ENCODE measurements around the gene TCF4. TPM values are rescaled to one million over a fixed set of nuclear protein-coding genes. Genes with fewer than 3 reads are reported as not detected.

The TCF4 gene
- total and polyA plus RNA-seq, 4 donors: 4.3 to 15.3 (median 11.5) TPM

DNA sequence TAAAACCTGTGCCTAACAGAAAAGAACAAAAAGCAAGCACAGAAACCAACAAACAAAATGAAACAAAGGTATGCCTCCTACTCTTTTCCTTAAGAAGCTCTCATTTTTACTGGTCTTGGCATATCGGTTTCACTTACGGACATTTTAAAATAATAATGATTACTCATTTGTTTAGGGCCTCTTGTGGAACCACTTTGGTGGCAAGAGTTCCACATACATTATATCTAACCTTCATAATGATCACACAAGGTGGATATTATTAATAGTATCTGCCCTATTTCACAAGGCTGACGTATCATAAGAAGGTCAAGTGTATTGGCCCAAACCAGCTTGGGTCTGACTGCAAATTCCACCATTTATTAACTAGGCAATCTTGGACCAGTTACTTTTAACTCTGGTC, 304.7 kb downstream of the TCF4 start:
- Histone ChIP-seq H3K4me1 (ENCODE audit: control insufficient read depth in 4 of 4, insufficient read depth in 4 of 4, low read length in 3 of 4) (no peaks in the 10 kb centered on the region), H3K9ac (ENCODE audit: low read depth in 1 of 2, low read length in 2 of 2) (no peak overlapping the region), H3K9me3 (ENCODE audit: control insufficient read depth in 4 of 4, low read length in 3 of 4) (no peaks in the 10 kb centered on the region), H3K36me3 (ENCODE audit: control insufficient read depth in 4 of 4, insufficient read depth in 3 of 4, low read depth in 1 of 4, low read length in 3 of 4) (no peaks in the 10 kb centered on the region), H3K27me3 (ENCODE audit: control insufficient read depth in 4 of 4, insufficient read depth in 4 of 4, low read length in 3 of 4) (no peaks in the 10 kb centered on the region), H3K4me3 (ENCODE audit: low read depth in 1 of 3, low read length in 3 of 3) (no peak overlapping the region), H3K27ac (ENCODE audit: low read depth in 1 of 2, low read length in 2 of 2) (no peak overlapping the region)
- 85% methylated on average over 3 of the region's 3 CpGs for whole genome bisulfite sequencing
- no peak for DNase-seq (ENCODE audit: low spot score)
- TF ChIP-seq GABPA (IDR thresholded peaks at IDR 0.05 in 1 of 2, conservative IDR thresholded peaks at IDR 0.05 in 1 of 2) (no peak), JUND (IDR thresholded peaks at IDR 0.05) (no peak), FOXA1 (IDR thresholded peaks at IDR 0.05) (no peak), HNF4G (IDR thresholded peaks at IDR 0.05) (no peak), TAF1 (conservative IDR thresholded peaks at IDR 0.05) (no peak), NR2F2 (IDR thresholded peaks at IDR 0.05) (no peak)
- TF ChIP-seq, protein P1, sequence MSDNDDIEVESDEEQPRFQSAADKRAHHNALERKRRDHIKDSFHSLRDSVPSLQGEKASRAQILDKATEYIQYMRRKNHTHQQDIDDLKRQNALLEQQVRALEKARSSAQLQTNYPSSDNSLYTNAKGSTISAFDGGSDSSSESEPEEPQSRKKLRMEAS (IDR thresholded peaks at IDR 0.05): no peak

DNA sequence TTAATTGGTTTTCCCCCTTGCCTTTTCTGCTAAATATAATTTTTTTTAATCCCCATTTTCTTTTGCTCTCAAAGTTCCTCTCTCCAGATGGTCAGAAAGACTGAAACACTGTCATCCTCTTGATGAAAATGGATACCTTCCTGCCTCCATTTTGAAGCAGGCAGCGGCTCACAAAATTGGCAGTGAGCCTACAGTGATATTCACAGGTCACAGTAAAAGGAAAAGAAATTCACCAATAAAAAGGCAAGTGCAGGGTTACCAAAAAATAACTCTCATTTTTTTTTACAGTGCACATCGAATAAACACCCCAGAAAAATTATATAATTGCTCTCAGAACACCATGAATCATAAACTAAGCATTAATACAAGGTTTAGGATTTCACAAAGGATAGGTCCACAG, 307.5 kb downstream of the TCF4 start:
- H3K27ac ChIP-seq (ENCODE audit: low read depth in 1 of 2, low read length in 2 of 2): no peak overlapping the region
- no peak overlapping the region for H3K4me3 ChIP-seq (ENCODE audit: low read depth in 1 of 3, low read length in 3 of 3)

DNA sequence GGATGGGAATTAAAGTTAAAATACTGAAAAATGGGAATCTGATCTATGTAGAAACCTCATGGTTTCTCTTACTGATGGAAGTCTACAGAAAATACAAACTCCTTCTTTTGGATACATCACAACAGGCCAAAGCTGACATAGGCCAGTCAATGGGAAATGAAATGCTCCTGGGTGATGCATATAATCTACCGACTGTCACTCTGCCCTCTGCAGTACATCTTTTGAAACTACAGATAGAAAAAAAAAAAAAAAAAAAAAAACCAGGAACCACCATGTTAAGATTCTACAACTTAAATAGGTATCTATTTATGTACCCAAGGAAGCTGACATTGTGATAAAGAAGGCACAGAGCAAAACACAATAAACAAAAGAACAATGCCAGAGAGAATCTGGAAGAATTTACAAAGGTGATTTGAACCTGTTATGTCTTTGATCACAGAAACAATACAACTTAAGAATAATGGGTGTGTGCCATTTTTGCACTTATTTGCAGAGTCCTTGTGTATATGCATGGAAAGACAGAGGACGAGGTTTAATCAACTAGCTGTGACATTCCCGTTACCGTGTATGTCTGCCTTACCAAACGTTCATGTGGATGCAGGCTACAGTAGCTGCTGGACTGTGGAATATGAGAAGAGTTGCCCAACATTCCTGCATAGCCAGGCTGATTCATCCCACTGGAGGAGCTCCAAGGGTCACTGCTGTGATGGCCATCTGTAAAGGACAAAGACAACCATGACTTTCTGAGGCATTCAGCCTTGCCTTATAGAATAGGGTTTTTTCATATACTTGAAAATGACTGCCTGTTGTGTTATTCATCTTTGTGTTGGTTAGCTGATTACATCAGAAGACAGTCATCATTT, 312.7 kb downstream of the TCF4 start:
- Histone ChIP-seq H3K4me3 (ENCODE audit: low read depth in 1 of 3, low read length in 3 of 3) (no peak overlapping the region), H3K9me3 (ENCODE audit: control insufficient read depth in 4 of 4, low read length in 3 of 4) (no peaks in the 10 kb centered on the region), H3K27me3 (ENCODE audit: control insufficient read depth in 4 of 4, insufficient read depth in 4 of 4, low read length in 3 of 4) (no peaks in the 10 kb centered on the region), H3K4me1 (ENCODE audit: control insufficient read depth in 4 of 4, insufficient read depth in 4 of 4, low read length in 3 of 4) (no peaks in the 10 kb centered on the region), H3K27ac (ENCODE audit: low read depth in 1 of 2, low read length in 2 of 2) (no peak overlapping the region), H3K36me3 (ENCODE audit: control insufficient read depth in 4 of 4, insufficient read depth in 3 of 4, low read depth in 1 of 4, low read length in 3 of 4) (no peaks in the 10 kb centered on the region), H3K9ac (ENCODE audit: low read depth in 1 of 2, low read length in 2 of 2) (no peak overlapping the region)
- no peak for DNase-seq (ENCODE audit: low spot score)
- 68% methylated on average over 5 of the region's 5 CpGs for WGBS
- TF ChIP-seq, protein P2, sequence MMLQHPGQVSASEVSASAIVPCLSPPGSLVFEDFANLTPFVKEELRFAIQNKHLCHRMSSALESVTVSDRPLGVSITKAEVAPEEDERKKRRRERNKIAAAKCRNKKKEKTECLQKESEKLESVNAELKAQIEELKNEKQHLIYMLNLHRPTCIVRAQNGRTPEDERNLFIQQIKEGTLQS (IDR thresholded peaks at IDR 0.05): no peak
- TF ChIP-seq RAD21 (IDR thresholded peaks at IDR 0.05): peak in 1 of 2 donors; percentile 18
- TF ChIP-seq, protein P3, sequence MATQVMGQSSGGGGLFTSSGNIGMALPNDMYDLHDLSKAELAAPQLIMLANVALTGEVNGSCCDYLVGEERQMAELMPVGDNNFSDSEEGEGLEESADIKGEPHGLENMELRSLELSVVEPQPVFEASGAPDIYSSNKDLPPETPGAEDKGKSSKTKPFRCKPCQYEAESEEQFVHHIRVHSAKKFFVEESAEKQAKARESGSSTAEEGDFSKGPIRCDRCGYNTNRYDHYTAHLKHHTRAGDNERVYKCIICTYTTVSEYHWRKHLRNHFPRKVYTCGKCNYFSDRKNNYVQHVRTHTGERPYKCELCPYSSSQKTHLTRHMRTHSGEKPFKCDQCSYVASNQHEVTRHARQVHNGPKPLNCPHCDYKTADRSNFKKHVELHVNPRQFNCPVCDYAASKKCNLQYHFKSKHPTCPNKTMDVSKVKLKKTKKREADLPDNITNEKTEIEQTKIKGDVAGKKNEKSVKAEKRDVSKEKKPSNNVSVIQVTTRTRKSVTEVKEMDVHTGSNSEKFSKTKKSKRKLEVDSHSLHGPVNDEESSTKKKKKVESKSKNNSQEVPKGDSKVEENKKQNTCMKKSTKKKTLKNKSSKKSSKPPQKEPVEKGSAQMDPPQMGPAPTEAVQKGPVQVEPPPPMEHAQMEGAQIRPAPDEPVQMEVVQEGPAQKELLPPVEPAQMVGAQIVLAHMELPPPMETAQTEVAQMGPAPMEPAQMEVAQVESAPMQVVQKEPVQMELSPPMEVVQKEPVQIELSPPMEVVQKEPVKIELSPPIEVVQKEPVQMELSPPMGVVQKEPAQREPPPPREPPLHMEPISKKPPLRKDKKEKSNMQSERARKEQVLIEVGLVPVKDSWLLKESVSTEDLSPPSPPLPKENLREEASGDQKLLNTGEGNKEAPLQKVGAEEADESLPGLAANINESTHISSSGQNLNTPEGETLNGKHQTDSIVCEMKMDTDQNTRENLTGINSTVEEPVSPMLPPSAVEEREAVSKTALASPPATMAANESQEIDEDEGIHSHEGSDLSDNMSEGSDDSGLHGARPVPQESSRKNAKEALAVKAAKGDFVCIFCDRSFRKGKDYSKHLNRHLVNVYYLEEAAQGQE (IDR thresholded peaks at IDR 0.05): peak; percentile 13
- TF ChIP-seq GABPA (IDR thresholded peaks at IDR 0.05 in 1 of 2, conservative IDR thresholded peaks at IDR 0.05 in 1 of 2): no peak
- TF ChIP-seq FOXA2 (IDR thresholded peaks at IDR 0.05): no peak
- TF ChIP-seq, protein P4, sequence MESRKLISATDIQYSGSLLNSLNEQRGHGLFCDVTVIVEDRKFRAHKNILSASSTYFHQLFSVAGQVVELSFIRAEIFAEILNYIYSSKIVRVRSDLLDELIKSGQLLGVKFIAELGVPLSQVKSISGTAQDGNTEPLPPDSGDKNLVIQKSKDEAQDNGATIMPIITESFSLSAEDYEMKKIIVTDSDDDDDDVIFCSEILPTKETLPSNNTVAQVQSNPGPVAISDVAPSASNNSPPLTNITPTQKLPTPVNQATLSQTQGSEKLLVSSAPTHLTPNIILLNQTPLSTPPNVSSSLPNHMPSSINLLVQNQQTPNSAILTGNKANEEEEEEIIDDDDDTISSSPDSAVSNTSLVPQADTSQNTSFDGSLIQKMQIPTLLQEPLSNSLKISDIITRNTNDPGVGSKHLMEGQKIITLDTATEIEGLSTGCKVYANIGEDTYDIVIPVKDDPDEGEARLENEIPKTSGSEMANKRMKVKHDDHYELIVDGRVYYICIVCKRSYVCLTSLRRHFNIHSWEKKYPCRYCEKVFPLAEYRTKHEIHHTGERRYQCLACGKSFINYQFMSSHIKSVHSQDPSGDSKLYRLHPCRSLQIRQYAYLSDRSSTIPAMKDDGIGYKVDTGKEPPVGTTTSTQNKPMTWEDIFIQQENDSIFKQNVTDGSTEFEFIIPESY (IDR thresholded peaks at IDR 0.05): no peak
- no peak for TF ChIP-seq SP1 (IDR thresholded peaks at IDR 0.05)
- TF ChIP-seq HNF4G (IDR thresholded peaks at IDR 0.05): no peak
- TF ChIP-seq, protein P1 (IDR thresholded peaks at IDR 0.05): no peak
- no peak for TF ChIP-seq YY1 (IDR thresholded peaks at IDR 0.05)
- peak in 1 of 2 donors; percentile 51 for TF ChIP-seq JUND (IDR thresholded peaks at IDR 0.05)
- TF ChIP-seq NR2F2 (IDR thresholded peaks at IDR 0.05): no peak
- no peak for TF ChIP-seq EGR1 (IDR thresholded peaks at IDR 0.05; ENCODE audit: low read depth in 2 of 2)
- TF ChIP-seq RXRA (IDR thresholded peaks at IDR 0.05): no peak
- peak in 1 of 2 donors; percentile 53 for TF ChIP-seq HNF4A (conservative IDR thresholded peaks at IDR 0.05)
- no peak for TF ChIP-seq FOXA1 (IDR thresholded peaks at IDR 0.05)
- TF ChIP-seq, protein P5, sequence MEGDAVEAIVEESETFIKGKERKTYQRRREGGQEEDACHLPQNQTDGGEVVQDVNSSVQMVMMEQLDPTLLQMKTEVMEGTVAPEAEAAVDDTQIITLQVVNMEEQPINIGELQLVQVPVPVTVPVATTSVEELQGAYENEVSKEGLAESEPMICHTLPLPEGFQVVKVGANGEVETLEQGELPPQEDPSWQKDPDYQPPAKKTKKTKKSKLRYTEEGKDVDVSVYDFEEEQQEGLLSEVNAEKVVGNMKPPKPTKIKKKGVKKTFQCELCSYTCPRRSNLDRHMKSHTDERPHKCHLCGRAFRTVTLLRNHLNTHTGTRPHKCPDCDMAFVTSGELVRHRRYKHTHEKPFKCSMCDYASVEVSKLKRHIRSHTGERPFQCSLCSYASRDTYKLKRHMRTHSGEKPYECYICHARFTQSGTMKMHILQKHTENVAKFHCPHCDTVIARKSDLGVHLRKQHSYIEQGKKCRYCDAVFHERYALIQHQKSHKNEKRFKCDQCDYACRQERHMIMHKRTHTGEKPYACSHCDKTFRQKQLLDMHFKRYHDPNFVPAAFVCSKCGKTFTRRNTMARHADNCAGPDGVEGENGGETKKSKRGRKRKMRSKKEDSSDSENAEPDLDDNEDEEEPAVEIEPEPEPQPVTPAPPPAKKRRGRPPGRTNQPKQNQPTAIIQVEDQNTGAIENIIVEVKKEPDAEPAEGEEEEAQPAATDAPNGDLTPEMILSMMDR (IDR thresholded peaks at IDR 0.05; ENCODE audit: low read depth, low read length, missing input control): no peak
- TF ChIP-seq TAF1 (conservative IDR thresholded peaks at IDR 0.05): no peak

More for the DNA sequence above, 307.5 kb downstream of the TCF4 start:
- H3K4me1 ChIP-seq (ENCODE audit: control insufficient read depth in 4 of 4, insufficient read depth in 4 of 4, low read length in 3 of 4): no peaks in the 10 kb centered on the region
- H3K36me3 ChIP-seq (ENCODE audit: control insufficient read depth in 4 of 4, insufficient read depth in 3 of 4, low read depth in 1 of 4, low read length in 3 of 4): no peaks in the 10 kb centered on the region
- H3K27me3 ChIP-seq (ENCODE audit: control insufficient read depth in 4 of 4, insufficient read depth in 4 of 4, low read length in 3 of 4): no peaks in the 10 kb centered on the region
- peak; percentile 61 for TF ChIP-seq YY1 (IDR thresholded peaks at IDR 0.05)
- TF ChIP-seq HNF4A (conservative IDR thresholded peaks at IDR 0.05): no peak
- no peak for DNase-seq (ENCODE audit: low spot score)
- no peaks in the 10 kb centered on the region for H3K9me3 ChIP-seq (ENCODE audit: control insufficient read depth in 4 of 4, low read length in 3 of 4)
- 73% methylated on average over 2 of the region's 2 CpGs for WGBS
- H3K9ac ChIP-seq (ENCODE audit: low read depth in 1 of 2, low read length in 2 of 2): no peak overlapping the region
